Stimulated activated CD8-positive, alpha-beta memory T cell treated with anti-CD3 and anti-CD28 coated beads, Interleukin-12 subunit alpha, Interleukin-12 subunit beta, amount 100 ng/mL, for 4 hours (primary cell): ENCODE data around the gene PRAMEF2.
"Not testable (repeated sequence)": the region's sequence is repeated elsewhere in the genome, so short reads cannot be mapped to it uniquely, and the experiment has no call there.

Experiments
- DNase-seq: peaks from one replicate; pipeline ENCODE4 v3.0.0-alpha.2; 2020; ENCODE audit warnings: low read depth

Gene PRAMEF2

GRCh38 chr1:12856786-12857185 is at the start of gene PRAMEF2:
TSS of gene PRAMEF2 (plus strand) at chr1:12857086. CDS start at chr1:12859010, 1,924 bp downstream.
- not testable (repeated sequence) for DNase-seq

DNA sequence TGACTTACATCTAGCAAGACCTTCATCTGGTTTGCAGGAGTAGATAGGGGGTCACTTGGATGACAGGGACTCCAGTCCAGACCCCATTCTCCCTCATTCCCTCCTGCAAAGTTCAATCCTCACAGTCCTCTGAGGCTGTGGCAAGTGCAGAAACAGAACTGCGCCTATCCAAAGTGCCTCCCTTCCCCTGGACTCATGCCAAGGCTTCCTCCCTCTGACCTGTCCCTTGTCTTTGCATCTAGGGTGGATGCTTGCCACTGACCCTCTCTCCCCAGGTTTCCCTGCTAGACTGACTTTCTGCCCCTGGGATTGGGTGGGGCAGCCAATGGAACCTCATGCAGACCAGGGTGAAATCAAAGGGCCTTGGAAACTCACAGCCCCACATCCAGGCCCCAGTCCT is 47.0 kb upstream of the PRAMEF2 start:
- DNase-seq, result no peak

DNA sequence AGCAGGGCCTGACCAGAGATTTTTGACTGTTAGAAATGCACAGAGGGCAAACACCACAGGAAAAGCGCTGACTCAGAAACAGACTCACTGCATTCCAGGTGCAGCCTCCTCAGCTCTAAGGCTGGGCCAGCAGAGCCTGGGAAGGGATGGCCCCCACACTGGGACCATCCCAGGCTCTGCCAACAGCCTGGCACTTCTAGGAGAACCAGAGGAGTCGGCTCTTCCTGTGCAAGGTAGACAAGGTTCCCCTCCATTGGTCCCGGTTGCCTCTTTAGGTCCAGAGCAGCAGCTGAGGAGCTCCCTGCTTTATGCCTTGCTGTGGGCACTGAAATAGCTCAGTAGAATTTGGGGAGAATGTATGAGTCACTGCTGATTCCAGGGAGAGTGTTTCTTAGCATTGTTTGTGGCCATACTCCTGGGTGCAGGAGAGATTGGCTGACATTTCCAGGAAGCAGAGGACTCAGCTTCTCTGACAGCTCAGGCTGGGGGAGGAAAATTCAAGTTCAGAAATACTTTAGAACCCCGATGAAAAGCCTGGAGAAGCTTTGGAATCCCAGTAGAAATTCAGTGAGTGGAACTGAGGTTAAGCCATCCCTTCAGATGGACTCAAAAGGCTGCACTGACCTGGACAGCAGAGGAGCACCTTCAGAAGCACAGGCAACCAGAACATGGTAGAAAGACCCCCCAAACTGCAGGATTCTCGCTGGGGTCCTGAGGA is 46.0 kb upstream of the PRAMEF2 start:
- DNase-seq, result no peak

DNA sequence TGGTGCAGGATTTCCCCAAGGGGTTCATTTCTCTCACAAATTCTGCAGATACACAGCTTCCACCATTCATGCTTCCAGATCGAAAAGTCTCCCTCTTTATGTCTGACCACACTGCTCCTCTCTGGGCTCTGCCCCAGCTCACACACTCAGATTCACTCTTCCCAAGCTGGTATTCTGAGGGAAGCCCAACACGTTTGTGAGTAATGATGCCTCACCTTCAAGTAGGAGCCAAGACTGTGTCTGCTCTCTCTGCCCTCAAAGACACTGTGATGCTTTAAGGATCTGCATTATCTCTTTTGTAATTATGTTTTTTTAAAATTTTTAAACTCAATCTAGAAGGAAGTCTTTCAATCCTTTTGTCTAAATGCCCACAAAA is 45.5 kb upstream of the PRAMEF2 start:
- DNase-seq, result no peak

DNA sequence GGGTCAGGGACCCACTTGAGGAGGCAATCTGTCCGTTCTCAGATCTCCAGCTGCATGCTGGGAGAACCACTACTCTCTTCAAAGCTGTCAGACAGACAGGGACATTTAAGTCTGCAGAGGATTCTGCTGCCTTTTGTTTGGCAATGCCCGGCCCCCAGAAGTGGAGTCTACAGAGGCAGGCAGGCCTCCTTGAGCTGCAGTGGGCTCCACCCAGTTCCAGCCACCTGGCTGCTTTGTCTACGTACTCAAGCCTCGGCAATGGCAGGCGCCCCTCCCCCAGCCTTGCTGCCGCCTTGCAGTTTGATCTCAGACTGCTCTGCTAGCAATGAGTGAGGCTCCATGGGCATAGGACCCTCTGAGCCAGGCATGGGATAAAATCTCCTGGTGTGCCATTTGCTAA is 37.8 kb upstream of the PRAMEF2 start:
- not testable (repeated sequence) for DNase-seq

DNA sequence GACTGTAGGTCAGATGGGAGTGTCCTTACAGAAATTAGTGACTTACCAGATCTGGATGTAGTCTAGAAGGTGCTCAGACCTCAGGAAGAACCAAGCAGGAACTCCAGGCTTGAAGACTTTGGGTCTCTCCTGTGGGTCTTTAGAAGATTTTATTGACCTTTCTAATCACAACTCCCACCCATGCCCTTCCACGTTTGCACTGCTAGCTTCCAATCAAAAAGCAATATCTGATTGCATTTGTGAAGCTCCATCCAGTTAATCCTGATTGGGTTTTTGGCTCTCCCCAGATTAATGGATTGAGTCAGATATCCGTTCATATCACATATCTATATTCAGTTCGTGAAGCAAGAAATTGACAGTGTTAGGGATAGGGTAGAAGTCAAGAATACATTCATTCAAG is 25.6 kb upstream of the PRAMEF2 start, which contains the start of gene PRAMEF11:
Gene PRAMEF11 (minus strand): TSS at position 101 of the 400 bp plus-strand sequence. CDS start 2,621 bp downstream, outside the sequence.
- not testable (repeated sequence) for DNase-seq

- DNase-seq, result not testable (repeated sequence)
Observed at GRCh38 chr1:12833251-12833650, 23.6 kb upstream of the PRAMEF2 start.

DNA sequence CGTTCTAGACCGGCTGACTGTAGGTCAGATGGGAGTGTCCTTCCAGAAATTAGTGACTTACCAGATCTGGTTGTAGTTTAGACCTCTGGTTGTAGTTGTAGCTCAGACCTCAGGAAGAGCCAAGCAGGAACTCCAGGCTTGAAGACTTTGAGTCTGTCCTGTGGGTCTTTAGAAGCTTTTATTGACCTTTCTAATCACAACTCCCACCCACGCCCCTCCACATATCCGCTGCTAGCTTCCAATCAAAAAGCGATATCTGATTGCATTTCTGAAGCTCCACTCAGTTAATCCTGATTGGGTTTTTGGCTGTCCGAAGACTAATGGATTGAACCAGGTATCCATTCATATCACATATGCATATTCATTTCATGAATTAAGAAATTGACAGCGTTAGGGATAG is 8.3 kb upstream of the PRAMEF2 start, which contains the start of gene HNRNPCL1:
Gene HNRNPCL1 (minus strand): TSS at position 101 of the 400 bp plus-strand sequence. CDS start 431 bp downstream, outside the sequence.
- not testable (repeated sequence) for DNase-seq

DNA sequence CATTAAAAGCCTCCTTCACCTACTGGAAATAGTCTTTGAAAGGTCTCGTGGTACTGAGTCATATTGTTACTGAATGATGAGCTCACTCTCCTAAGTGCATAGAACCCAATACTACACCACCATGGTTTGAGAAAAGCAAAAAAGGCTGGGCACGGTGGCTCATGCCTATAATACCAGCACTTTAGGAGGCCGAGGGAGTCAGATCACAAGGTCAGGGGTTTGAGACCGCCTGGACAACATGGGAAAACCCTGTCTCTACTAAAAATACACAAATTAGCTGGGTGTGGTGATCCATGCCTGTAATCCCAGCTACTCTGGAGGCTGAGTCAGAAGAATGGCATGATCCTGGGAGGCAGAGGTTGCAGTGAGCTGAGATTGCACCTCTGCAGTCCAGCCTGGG is 5.1 kb upstream of the PRAMEF2 start:
- DNase-seq, result no peak

DNA sequence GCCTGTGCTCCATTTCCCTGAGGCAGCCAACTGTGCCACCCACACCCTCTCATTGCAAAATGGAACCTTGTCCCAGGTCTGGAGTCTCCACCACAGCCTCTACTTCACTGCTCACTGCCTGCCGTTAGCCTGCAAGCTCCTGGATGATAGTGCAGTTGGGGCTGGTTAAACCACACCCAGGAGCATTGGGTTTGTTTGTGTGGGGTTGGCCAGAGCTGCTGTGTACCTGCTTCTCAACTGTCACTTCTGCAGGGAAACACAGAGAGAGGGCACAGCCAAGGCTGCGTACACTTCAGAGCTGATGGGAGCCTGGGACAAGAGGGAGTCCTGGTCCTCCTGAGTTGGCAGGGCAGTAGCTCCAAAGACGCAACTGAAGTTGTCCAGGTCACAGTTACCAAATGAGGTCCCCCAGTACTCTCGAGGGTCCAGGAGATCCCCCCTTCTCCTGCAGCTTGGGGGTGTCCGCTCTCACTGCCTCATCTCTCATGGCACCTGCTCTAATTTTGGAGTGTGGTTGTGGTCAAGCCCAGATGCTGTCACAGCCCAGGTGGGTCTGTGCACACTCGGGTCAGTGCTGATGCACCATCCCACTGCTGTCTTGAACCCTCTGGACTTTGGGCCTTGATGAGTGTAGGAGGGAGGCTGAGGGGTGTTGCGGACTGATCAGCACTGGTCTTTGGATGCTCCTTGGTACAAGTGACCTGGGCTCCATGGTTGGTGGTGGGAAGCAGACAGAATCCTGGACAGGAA is 6.4 kb downstream of the PRAMEF2 start:
- not testable (repeated sequence) for DNase-seq

DNA sequence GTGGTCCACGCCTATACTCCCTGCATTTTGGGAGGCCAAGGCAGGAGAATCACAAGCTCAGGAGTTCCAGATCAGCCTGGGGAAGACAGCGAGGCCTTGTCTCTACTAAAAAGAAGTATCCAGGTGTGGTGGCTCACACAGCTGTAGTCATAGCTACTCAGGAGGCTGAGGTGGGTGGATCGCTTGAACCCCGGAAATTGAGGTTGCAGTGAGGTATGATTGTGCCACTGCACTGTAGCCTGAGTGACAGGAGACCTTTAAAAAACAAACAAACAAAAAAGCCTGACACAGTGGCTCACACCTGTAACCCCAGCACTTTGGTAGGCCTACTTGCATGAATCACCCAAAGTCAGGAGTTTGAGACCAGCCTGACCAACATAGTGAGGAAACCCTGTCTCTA is 21.6 kb downstream of the PRAMEF2 start:
- not testable (repeated sequence) for DNase-seq

DNA sequence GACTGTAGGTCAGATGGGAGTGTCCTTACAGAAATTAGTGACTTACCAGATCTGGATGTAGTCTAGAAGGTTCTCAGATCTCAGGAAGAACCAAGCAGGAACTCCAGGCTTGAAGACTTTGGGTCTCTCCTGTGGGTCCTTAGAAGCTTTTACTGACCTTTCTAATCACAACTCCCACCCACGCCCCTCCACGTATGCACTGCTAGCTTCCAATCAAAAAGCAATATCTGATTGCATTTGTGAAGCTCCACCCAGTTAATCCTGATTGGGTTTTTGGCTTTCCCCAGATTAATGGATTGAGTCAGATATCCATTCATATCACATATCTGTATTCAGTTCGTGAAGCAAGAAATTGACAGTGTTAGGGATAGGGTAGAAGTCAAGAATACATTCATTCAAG is 29.2 kb downstream of the PRAMEF2 start, which contains the start of gene PRAMEF4:
Gene PRAMEF4 (minus strand): TSS at position 101 of the 400 bp plus-strand sequence. CDS start 2,807 bp downstream, outside the sequence.
- DNase-seq, result not testable (repeated sequence)

- not testable (repeated sequence) for DNase-seq
Observed at GRCh38 chr1:12898170-12898569, 41.3 kb downstream of the PRAMEF2 start, which contains the start of gene PRAMEF10. TSS of gene PRAMEF10 (minus strand) at chr1:12898270. CDS start at chr1:12895847, 2,423 bp downstream.

- DNase-seq, result not testable (repeated sequence)
Observed at GRCh38 chr1:12899186-12899585, 42.3 kb downstream of the PRAMEF2 start.

GRCh38 chr1:12903793-12904572 is 47.1 kb downstream of the PRAMEF2 start:
- DNase-seq, result not testable (repeated sequence)
